ENCODE data around the gene NR2E1.

DNA sequence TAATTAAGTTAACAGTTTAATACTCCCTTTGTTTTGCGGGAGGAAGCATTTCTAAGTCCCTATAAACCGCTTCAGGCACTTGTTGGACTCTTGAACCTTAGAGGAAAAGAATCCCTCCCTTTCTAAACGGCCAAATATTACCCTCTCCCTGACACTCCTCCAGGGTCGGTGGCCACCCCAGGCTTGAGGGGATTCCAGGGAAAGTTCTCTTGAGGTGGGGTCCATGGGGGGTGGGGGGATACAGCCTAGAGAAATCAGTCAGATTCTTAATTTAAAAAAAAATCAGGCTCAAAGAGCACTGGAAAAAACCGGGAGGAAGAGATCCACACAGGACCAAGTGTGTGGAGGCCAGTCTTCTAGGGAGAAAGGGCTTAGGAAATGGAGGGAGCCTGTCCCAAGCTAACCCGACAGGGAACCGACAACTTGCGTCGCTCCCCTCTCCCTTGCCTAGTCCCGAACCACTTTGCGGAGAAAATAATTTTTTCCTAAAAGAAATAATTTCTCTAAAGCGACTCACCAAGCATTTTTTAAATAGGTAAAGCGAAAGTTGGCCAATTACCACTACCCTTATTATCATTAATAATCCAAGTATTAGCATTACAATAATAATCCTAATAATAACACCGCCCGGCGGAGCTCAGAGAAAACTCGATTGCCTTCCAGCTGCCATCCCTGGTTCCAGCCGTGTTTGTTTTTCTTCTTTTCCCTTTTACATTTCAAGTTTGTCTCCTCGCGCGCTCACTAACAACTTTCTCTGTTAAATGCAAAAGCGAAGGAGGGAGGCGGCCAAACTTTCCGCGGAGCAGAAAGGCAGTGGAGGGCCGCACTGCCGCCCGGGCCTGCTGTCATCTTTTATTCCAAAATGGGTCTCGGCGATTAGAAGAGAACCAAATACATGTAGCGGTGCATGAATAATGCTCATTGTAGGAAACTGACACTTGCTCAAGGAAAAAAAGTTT lies 4.8 kb downstream of the NR2E1 start:
- no peak for TF ChIP-seq MXI1 (IDR thresholded peaks at IDR 0.05; ENCODE audit: low read depth, low read length)
- TF ChIP-seq FOXJ3 (CRISPR knock-in tag; IDR thresholded peaks at IDR 0.05) = no peak
- TF ChIP-seq, protein P1, sequence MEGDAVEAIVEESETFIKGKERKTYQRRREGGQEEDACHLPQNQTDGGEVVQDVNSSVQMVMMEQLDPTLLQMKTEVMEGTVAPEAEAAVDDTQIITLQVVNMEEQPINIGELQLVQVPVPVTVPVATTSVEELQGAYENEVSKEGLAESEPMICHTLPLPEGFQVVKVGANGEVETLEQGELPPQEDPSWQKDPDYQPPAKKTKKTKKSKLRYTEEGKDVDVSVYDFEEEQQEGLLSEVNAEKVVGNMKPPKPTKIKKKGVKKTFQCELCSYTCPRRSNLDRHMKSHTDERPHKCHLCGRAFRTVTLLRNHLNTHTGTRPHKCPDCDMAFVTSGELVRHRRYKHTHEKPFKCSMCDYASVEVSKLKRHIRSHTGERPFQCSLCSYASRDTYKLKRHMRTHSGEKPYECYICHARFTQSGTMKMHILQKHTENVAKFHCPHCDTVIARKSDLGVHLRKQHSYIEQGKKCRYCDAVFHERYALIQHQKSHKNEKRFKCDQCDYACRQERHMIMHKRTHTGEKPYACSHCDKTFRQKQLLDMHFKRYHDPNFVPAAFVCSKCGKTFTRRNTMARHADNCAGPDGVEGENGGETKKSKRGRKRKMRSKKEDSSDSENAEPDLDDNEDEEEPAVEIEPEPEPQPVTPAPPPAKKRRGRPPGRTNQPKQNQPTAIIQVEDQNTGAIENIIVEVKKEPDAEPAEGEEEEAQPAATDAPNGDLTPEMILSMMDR (IDR thresholded peaks at IDR 0.05) = no peak
- no peak for TF ChIP-seq NRF1 (IDR thresholded peaks at IDR 0.05; ENCODE audit: low read depth, low read length)
- no peak for TF ChIP-seq JUND (IDR thresholded peaks at IDR 0.05)
- TF ChIP-seq, protein P2, sequence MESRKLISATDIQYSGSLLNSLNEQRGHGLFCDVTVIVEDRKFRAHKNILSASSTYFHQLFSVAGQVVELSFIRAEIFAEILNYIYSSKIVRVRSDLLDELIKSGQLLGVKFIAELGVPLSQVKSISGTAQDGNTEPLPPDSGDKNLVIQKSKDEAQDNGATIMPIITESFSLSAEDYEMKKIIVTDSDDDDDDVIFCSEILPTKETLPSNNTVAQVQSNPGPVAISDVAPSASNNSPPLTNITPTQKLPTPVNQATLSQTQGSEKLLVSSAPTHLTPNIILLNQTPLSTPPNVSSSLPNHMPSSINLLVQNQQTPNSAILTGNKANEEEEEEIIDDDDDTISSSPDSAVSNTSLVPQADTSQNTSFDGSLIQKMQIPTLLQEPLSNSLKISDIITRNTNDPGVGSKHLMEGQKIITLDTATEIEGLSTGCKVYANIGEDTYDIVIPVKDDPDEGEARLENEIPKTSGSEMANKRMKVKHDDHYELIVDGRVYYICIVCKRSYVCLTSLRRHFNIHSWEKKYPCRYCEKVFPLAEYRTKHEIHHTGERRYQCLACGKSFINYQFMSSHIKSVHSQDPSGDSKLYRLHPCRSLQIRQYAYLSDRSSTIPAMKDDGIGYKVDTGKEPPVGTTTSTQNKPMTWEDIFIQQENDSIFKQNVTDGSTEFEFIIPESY (IDR thresholded peaks at IDR 0.05; ENCODE audit: borderline replicate concordance, low read depth) = no peak
- no peak for TF ChIP-seq POLR2AphosphoS5 (IDR thresholded peaks at IDR 0.05; ENCODE audit: low read depth, low read length)
- no peak for TF ChIP-seq RAD21 (IDR thresholded peaks at IDR 0.05; ENCODE audit: low read length)
- TF ChIP-seq, protein P3, sequence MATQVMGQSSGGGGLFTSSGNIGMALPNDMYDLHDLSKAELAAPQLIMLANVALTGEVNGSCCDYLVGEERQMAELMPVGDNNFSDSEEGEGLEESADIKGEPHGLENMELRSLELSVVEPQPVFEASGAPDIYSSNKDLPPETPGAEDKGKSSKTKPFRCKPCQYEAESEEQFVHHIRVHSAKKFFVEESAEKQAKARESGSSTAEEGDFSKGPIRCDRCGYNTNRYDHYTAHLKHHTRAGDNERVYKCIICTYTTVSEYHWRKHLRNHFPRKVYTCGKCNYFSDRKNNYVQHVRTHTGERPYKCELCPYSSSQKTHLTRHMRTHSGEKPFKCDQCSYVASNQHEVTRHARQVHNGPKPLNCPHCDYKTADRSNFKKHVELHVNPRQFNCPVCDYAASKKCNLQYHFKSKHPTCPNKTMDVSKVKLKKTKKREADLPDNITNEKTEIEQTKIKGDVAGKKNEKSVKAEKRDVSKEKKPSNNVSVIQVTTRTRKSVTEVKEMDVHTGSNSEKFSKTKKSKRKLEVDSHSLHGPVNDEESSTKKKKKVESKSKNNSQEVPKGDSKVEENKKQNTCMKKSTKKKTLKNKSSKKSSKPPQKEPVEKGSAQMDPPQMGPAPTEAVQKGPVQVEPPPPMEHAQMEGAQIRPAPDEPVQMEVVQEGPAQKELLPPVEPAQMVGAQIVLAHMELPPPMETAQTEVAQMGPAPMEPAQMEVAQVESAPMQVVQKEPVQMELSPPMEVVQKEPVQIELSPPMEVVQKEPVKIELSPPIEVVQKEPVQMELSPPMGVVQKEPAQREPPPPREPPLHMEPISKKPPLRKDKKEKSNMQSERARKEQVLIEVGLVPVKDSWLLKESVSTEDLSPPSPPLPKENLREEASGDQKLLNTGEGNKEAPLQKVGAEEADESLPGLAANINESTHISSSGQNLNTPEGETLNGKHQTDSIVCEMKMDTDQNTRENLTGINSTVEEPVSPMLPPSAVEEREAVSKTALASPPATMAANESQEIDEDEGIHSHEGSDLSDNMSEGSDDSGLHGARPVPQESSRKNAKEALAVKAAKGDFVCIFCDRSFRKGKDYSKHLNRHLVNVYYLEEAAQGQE (IDR thresholded peaks at IDR 0.05; ENCODE audit: low read depth, low read length) = no peak
